ENCODE results near the gene CHCHD1. TPM values are rescaled to one million over a fixed set of nuclear protein-coding genes. Genes with fewer than 3 reads are reported as not detected.
"Not testable (repeated sequence)": the region's sequence is repeated elsewhere in the genome, so short reads cannot be mapped to it uniquely, and the experiment has no call there.

Gene CHCHD1
- total and polyA plus RNA-seq, 7 experiments from 2014 or later, result 5.6 to 49.6 (median 17.1) TPM

- H3K4me3 ChIP-seq (ENCODE audit: low read length); H3K36me3 ChIP-seq (ENCODE audit: control insufficient read depth in 2 of 3, insufficient read depth in 3 of 3, low read length in 3 of 3); ATAC-seq; H3K27me3 ChIP-seq (ENCODE audit: control insufficient read depth in 2 of 2, insufficient read depth in 2 of 2, low read length in 2 of 2); H3K27ac ChIP-seq (ENCODE audit: low read depth, low read length); H3K36me3 Mint-ChIP-seq; H3K27me3 Mint-ChIP-seq; H3K4me3 Mint-ChIP-seq; H3K9me3 ChIP-seq (ENCODE audit: control insufficient read depth in 2 of 3, low read length in 3 of 3); H3K27ac Mint-ChIP-seq; CTCF ChIA-PET; DNase-seq; POLR2A ChIA-PET; H3K9me3 Mint-ChIP-seq: not testable (repeated sequence)
- peaks cover 14 to 15% of the 10 kb centered on the region in 2 donors for H3K4me1 ChIP-seq (ENCODE audit: control insufficient read depth in 2 of 2, insufficient read depth in 2 of 2, low read length in 2 of 2)
- intact Hi-C loops (cut with micrococcal nuclease), result loop anchor here (5.0 to 10.0 kb wide), 6 partner anchors 113 to 1474 kb away; partner anchors contain the start of genes ANXA7 (in 2 of the 2), CFAP70 (in 1 of the 2), DNAJC9 (in 1 of the 2) and VCL (in 1 of the 2)
- H3K4me1 Mint-ChIP-seq, result peaks cover 5 to 30% (median 24%) of the 10 kb centered on the region in 7 donors
Measured at GRCh38 chr10:73740501-73741254, 41.2 kb upstream of the CHCHD1 start.

GRCh38 chr10:73742454-73742734, 39.5 kb upstream of the CHCHD1 start:
- Histone ChIP-seq H3K27me3 (ENCODE audit: control insufficient read depth in 2 of 2, insufficient read depth in 2 of 2, low read length in 2 of 2) (no peaks in the 10 kb centered on the region), H3K9me3 (ENCODE audit: control insufficient read depth in 2 of 3, low read length in 3 of 3) (no peaks in the 10 kb centered on the region), H3K27ac (ENCODE audit: low read depth, low read length) (no peak overlapping the region), H3K4me3 (ENCODE audit: low read length) (no peak overlapping the region), H3K36me3 (ENCODE audit: control insufficient read depth in 2 of 3, insufficient read depth in 3 of 3, low read length in 3 of 3) (peaks cover 0 to 12% (median 0%) of the 10 kb centered on the region in 3 experiments), H3K4me1 (ENCODE audit: control insufficient read depth in 2 of 2, insufficient read depth in 2 of 2, low read length in 2 of 2) (peaks cover 22 to 25% of the 10 kb centered on the region in 2 donors)
- Mint-ChIP-seq H3K27me3 (no peaks in the 10 kb centered on the region), H3K36me3 (peaks cover 0 to 12% (median 5%) of the 10 kb centered on the region in 5 donors), H3K4me3 (peak overlapping the region in 4 of 10 donors; percentile 59 to 100 (median 100)), H3K27ac (peak overlapping the region in 6 of 9 donors; percentile 66 to 100 (median 98)), H3K9me3 (no peaks in the 10 kb centered on the region), H3K4me1 (peaks cover 14 to 43% (median 35%) of the 10 kb centered on the region in 7 donors)
- no peak for DNase-seq
- intact Hi-C loops (cut with micrococcal nuclease), result loop anchor here (5.0 to 10.0 kb wide), 6 partner anchors 115 to 1472 kb away; partner anchors contain the start of genes ANXA7 (in 2 of the 2), CFAP70 (in 1 of the 2), DNAJC9 (in 1 of the 2) and VCL (in 1 of the 2)
- POLR2A ChIA-PET, result interaction anchor here (0.6 to 3.7 kb wide), 6 partner anchors 9 to 247 kb away, joined by 3 to 79 read pairs (median 18); partner anchors contain the start of genes CHCHD1 and PPP3CB
- CTCF ChIA-PET, result interaction anchor here (2.2 kb wide), 1 partner anchor 12 kb away, joined by 9 read pairs; no protein-coding TSS in a partner anchor
- ATAC-seq, result no peak

- ATAC-seq, result no peak
- H3K27ac Mint-ChIP-seq, result peak overlapping the region; percentile 98 to 100 (median 100)
- ChIA-PET CTCF (interaction anchor here (0.6 to 2.2 kb wide), 5 partner anchors 13 to 104 kb away, joined by 3 to 9 read pairs (median 5); a partner anchor contains a TSS), POLR2A (interaction anchor here (0.6 to 3.7 kb wide), 18 partner anchors 8 to 248 kb away, joined by 3 to 79 read pairs (median 6); partner anchors contain the start of genes CHCHD1 and PPP3CB)
- H3K4me1 Mint-ChIP-seq, result peaks cover 14 to 43% (median 35%) of the 10 kb centered on the region in 7 donors
- H3K4me3 Mint-ChIP-seq, result peak overlapping the region; percentile 92 to 100 (median 100)
- no peak for DNase-seq
- H3K27me3 Mint-ChIP-seq, result no peaks in the 10 kb centered on the region
- H3K4me3 ChIP-seq (ENCODE audit: low read length), result peak overlapping the region; percentile 93
- H3K36me3 Mint-ChIP-seq, result peaks cover 0 to 12% (median 5%) of the 10 kb centered on the region in 5 donors
- H3K9me3 ChIP-seq (ENCODE audit: control insufficient read depth in 2 of 3, low read length in 3 of 3), result no peaks in the 10 kb centered on the region
- intact Hi-C loops (cut with micrococcal nuclease), result loop anchor here (5.0 to 10.0 kb wide), 6 partner anchors 116 to 1471 kb away; partner anchors contain the start of genes ANXA7 (in 2 of the 2), CFAP70 (in 1 of the 2), DNAJC9 (in 1 of the 2) and VCL (in 1 of the 2)
- H3K9me3 Mint-ChIP-seq, result no peaks in the 10 kb centered on the region
- H3K27ac ChIP-seq (ENCODE audit: low read depth, low read length), result peak overlapping the region; percentile 91
- peaks cover 0 to 10% (median 0%) of the 10 kb centered on the region in 3 experiments for H3K36me3 ChIP-seq (ENCODE audit: control insufficient read depth in 2 of 3, insufficient read depth in 3 of 3, low read length in 3 of 3)
- peaks cover 22 to 25% of the 10 kb centered on the region in 2 donors for H3K4me1 ChIP-seq (ENCODE audit: control insufficient read depth in 2 of 2, insufficient read depth in 2 of 2, low read length in 2 of 2)
- H3K27me3 ChIP-seq (ENCODE audit: control insufficient read depth in 2 of 2, insufficient read depth in 2 of 2, low read length in 2 of 2), result no peaks in the 10 kb centered on the region
Measured at GRCh38 chr10:73743327-73743904, 38.4 kb upstream of the CHCHD1 start.

GRCh38 chr10:73743905-73744663, 37.8 kb upstream of the CHCHD1 start, which contains the start of gene SEC24C:
SEC24C (plus strand) TSS chr10:73744372; CDS start chr10:73746833, 2,461 bp downstream.
- peaks cover 18 to 47% (median 39%) of the 10 kb centered on the region in 7 donors for H3K4me1 Mint-ChIP-seq
- H3K36me3 Mint-ChIP-seq, result peaks cover 2 to 15% (median 7%) of the 10 kb centered on the region in 5 donors
- no peaks in the 10 kb centered on the region for H3K9me3 Mint-ChIP-seq

GRCh38 chr10:73744664-73744975, 37.2 kb upstream of the CHCHD1 start:
- Mint-ChIP-seq H3K4me3 (peak overlapping the region; percentile 92 to 100 (median 100)), H3K27ac (peak overlapping the region; percentile 98 to 100 (median 100)), H3K27me3 (no peaks in the 10 kb centered on the region), H3K36me3 (peaks cover 3 to 17% (median 8%) of the 10 kb centered on the region in 5 donors), H3K4me1 (peaks cover 23 to 52% (median 44%) of the 10 kb centered on the region in 7 donors), H3K9me3 (no peaks in the 10 kb centered on the region)
- Histone ChIP-seq H3K9me3 (ENCODE audit: control insufficient read depth in 2 of 3, low read length in 3 of 3) (no peaks in the 10 kb centered on the region), H3K4me3 (ENCODE audit: low read length) (peak overlapping the region; percentile 93), H3K36me3 (ENCODE audit: control insufficient read depth in 2 of 3, insufficient read depth in 3 of 3, low read length in 3 of 3) (peaks cover 0 to 20% (median 0%) of the 10 kb centered on the region in 3 experiments), H3K4me1 (ENCODE audit: control insufficient read depth in 2 of 2, insufficient read depth in 2 of 2, low read length in 2 of 2) (peaks cover 22 to 31% of the 10 kb centered on the region in 2 donors), H3K27me3 (ENCODE audit: control insufficient read depth in 2 of 2, insufficient read depth in 2 of 2, low read length in 2 of 2) (no peaks in the 10 kb centered on the region), H3K27ac (ENCODE audit: low read depth, low read length) (peak overlapping the region; percentile 91)
- DNase-seq, result peak in 2 of 9 donors; percentile 59 to 65
- POLR2A ChIA-PET, result interaction anchor here (0.6 to 3.7 kb wide), 8 partner anchors 10 to 314 kb away, joined by 3 to 79 read pairs (median 12); partner anchors contain the start of gene CHCHD1
- ATAC-seq, result peak; percentile 42
- intact Hi-C loops (cut with micrococcal nuclease), result loop anchor here (1.0 to 10.0 kb wide), 15 partner anchors 14 to 1470 kb away; partner anchors contain the start of genes ANXA7 (in 2 of the 2), DNAJC9 (in 2 of the 2), NDST2 (in 2 of the 2) and ZSWIM8 (in 2 of the 2)
- CTCF ChIA-PET, result interaction anchor here (0.7 kb wide), 1 partner anchor 24 kb away, joined by 3 read pairs; no protein-coding TSS in a partner anchor

More at GRCh38 chr10:73743905-73744663, 37.8 kb upstream of the CHCHD1 start, which contains the start of gene SEC24C:
- Mint-ChIP-seq H3K27me3 (no peaks in the 10 kb centered on the region), H3K4me3 (peak within 1 kb of the TSS; percentile 92 to 100 (median 100)), H3K27ac (peak within 1 kb of the TSS; percentile 98 to 100 (median 100))
- Histone ChIP-seq H3K27ac (ENCODE audit: low read depth, low read length) (peak within 1 kb of the TSS; percentile 91), H3K27me3 (ENCODE audit: control insufficient read depth in 2 of 2, insufficient read depth in 2 of 2, low read length in 2 of 2) (no peaks in the 10 kb centered on the region), H3K4me3 (ENCODE audit: low read length) (peak within 1 kb of the TSS; percentile 93), H3K4me1 (ENCODE audit: control insufficient read depth in 2 of 2, insufficient read depth in 2 of 2, low read length in 2 of 2) (peaks cover 22 to 27% of the 10 kb centered on the region in 2 donors), H3K36me3 (ENCODE audit: control insufficient read depth in 2 of 3, insufficient read depth in 3 of 3, low read length in 3 of 3) (peaks cover 0 to 15% (median 0%) of the 10 kb centered on the region in 3 experiments), H3K9me3 (ENCODE audit: control insufficient read depth in 2 of 3, low read length in 3 of 3) (no peaks in the 10 kb centered on the region)
- DNase-seq, result peak; percentile 87 to 97 (median 95)
- CTCF ChIA-PET, result interaction anchor here (0.6 to 2.2 kb wide), 3 partner anchors 14 to 34 kb away, joined by 5 to 9 read pairs (median 6); a partner anchor contains a TSS
- ATAC-seq, result peak; percentile 93
- intact Hi-C loops (cut with micrococcal nuclease), result loop anchor here (1.0 to 10.0 kb wide), 15 partner anchors 14 to 1471 kb away; partner anchors contain the start of genes ANXA7 (in 2 of the 2), DNAJC9 (in 2 of the 2), NDST2 (in 2 of the 2) and ZSWIM8 (in 2 of the 2)
- POLR2A ChIA-PET, result interaction anchor here (0.7 to 3.7 kb wide), 16 partner anchors 9 to 249 kb away, joined by 3 to 79 read pairs (median 6); partner anchors contain the start of genes CHCHD1 and PPP3CB
